MG63 (cell line): ENCODE results near the gene RHOF. TPM values are rescaled to one million over a fixed set of nuclear protein-coding genes. Genes with fewer than 3 reads are reported as not detected.
A peak's percentile ranks its signal among the peaks of the same experiment; 100 is the strongest.

ENCODE experiments used
- DNase-seq: peaks from one replicate; pipeline ENCODE4 v3.0.0-alpha.2; 2020
- H3K27me3 ChIP-seq: fragments of 250-450 bp; sonication (Bioruptor Pico); 2 replicates; pipeline ENCODE4 v1.5.1; 2020; ENCODE audit warnings: mild to moderate bottlenecking, moderate library complexity
- H3K36me3 ChIP-seq: fragments of 250-450 bp; sonication (Bioruptor Pico); 2 replicates; pipeline ENCODE4 v1.5.1; 2020; ENCODE audit warnings: mild to moderate bottlenecking, moderate library complexity
- H3K4me3 ChIP-seq: fragments of 250-450 bp; sonication (Bioruptor Pico); 2 replicates; pipeline ENCODE4 v1.5.1; 2020; ENCODE audit warnings: mild to moderate bottlenecking, moderate library complexity
- H3K9me3 ChIP-seq: fragments of 250-450 bp; sonication (Bioruptor Pico); 2 replicates; pipeline ENCODE4 v1.5.1; 2020; ENCODE audit warnings: mild to moderate bottlenecking, moderate library complexity
- total RNA-seq: library from RNA; depleted of rRNA; stranded (reverse); fragments of >200 nt; shearing (Covaris generic); gene quantifications from 2 replicates; pipeline ENCODE4 v1.2.3, GENCODE V29; 2014; ENCODE audit warnings: low replicate concordance

RHOF gene
- total RNA-seq, 1 experiment from 2014 or later: 6.3 TPM

- no peaks in the 10 kb centered on the region for H3K9me3 ChIP-seq
- no peaks in the 10 kb centered on the region for H3K27me3 ChIP-seq
- H3K4me3 ChIP-seq: no peak overlapping the region
- no peak for DNase-seq
- peaks cover 62% of the 10 kb centered on the region for H3K36me3 ChIP-seq
Measured at GRCh38 chr12:121823101-121823726, 29.7 kb upstream of the RHOF start.

DNA sequence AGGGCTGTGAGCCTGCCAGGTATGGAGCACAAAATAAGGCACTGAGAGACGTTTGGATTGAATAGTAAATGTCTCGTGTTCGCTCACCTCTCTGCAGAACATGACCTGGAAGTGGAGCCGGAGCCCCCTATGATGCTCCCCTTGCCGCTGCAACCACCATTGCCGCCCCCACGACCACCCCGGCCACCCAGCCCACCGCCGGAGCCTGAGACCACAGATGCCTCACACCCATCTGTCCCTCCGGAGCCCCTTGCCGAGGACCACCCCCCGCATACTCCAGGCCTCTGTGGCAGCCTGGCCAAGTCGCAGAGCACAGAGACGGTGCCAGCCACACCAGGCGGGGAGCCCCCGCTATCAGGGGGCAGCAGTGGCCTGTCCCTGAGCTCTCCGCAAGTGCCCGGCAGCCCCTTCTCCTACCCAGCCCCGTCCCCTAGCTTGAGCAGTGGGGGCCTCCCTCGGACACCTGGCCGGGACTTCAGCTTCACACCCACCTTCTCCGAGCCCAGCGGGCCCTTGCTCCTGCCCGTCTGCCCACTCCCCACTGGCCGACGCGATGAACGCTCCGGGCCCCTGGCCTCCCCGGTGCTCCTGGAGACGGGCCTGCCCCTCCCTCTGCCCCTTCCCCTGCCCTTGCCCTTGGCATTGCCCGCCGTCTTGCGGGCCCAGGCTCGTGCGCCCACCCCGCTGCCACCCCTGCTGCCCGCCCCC is 29.1 kb upstream of the RHOF start:
- peaks cover 62% of the 10 kb centered on the region for H3K36me3 ChIP-seq
- no peak for DNase-seq

DNA sequence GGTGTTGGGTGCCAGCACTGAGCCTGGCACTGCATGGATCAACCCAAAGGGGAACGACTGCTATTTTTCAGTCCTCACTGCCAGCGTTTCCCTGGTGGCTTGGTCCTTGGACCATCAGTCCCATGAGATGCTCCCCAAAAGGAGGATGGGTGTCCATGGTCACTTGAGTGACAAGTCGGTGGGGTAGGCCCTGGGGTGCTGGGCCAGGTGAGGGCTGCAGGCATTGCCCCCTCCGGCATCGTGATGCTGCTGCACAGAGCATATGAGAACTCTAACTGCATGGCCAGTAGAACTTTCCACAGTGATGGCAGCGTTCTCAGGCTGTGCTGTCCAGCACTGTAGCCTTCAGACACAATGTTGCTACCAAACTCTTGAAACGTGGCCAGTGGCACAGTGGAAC is 26.6 kb upstream of the RHOF start:
- no peak for DNase-seq
- H3K36me3 ChIP-seq: peaks cover 67% of the 10 kb centered on the region
- H3K27me3 ChIP-seq: no peaks in the 10 kb centered on the region
- no peak overlapping the region for H3K4me3 ChIP-seq
- no peaks in the 10 kb centered on the region for H3K9me3 ChIP-seq

More for the DNA sequence above, 29.1 kb upstream of the RHOF start:
- H3K27me3 ChIP-seq: no peaks in the 10 kb centered on the region
- no peaks in the 10 kb centered on the region for H3K9me3 ChIP-seq
- H3K4me3 ChIP-seq: no peak overlapping the region

DNA sequence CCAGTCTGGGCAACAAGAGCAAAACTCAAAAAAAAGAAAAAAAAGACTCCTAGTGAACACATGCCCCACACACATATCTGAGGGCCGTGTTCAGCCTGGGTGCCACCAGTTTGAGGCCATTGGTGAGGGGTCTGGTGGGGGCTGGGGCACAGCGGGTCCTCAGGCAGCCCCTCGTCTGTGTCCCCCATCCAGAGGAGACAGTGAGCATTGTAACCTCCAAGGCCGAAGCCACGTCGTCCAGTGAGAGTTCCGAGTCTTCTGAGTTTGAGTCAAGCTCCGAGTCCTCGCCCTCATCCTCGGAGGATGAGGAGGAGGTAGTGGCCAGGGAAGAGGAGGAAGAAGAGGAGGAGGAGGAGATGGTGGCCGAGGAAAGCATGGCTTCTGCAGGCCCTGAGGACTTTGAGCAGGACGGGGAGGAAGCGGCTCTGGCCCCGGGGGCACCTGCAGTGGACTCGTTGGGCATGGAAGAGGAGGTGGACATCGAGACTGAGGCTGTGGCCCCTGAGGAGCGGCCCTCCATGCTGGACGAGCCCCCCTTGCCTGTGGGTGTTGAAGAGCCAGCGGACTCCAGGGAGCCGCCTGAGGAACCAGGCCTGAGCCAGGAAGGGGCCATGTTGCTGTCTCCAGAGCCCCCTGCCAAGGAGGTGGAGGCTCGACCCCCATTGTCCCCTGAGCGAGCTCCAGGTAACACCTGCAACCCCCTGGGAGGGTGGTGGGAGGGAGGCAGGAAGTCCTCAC is 25.9 kb upstream of the RHOF start:
- DNase-seq: no peak
- Histone ChIP-seq H3K9me3 (no peaks in the 10 kb centered on the region), H3K36me3 (peaks cover 74% of the 10 kb centered on the region), H3K27me3 (no peaks in the 10 kb centered on the region), H3K4me3 (no peak overlapping the region)

DNA sequence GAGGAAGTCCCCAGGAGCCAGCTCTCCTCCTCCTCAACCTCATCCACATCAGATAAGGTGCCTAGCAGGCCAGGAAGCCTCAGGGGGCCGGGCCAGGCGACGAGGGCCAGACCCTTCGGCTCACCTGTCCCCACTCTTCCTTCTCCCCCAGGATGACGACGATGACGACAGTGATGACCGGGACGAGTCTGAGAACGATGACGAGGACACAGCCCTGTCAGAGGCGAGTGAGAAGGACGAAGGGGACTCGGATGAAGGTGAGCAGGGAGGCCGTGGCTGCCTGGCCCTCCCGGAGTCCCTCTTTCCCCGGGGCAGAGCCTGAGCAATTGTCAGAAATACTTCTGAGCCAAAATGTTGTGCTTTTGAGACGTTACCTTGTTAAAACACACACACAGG is 24.2 kb upstream of the RHOF start:
- Histone ChIP-seq H3K9me3 (no peaks in the 10 kb centered on the region), H3K27me3 (no peaks in the 10 kb centered on the region), H3K4me3 (no peak overlapping the region), H3K36me3 (peaks cover 76% of the 10 kb centered on the region)
- DNase-seq: no peak

GRCh38 chr12:121816925-121817647 is 23.6 kb upstream of the RHOF start:
- no peaks in the 10 kb centered on the region for H3K27me3 ChIP-seq
- no peaks in the 10 kb centered on the region for H3K9me3 ChIP-seq
- H3K36me3 ChIP-seq: peaks cover 76% of the 10 kb centered on the region
- no peak for DNase-seq
- H3K4me3 ChIP-seq: no peak overlapping the region

- Histone ChIP-seq H3K9me3 (no peaks in the 10 kb centered on the region), H3K36me3 (peaks cover 80% of the 10 kb centered on the region), H3K4me3 (no peak overlapping the region), H3K27me3 (no peaks in the 10 kb centered on the region)
- no peak for DNase-seq
Measured at GRCh38 chr12:121815263-121815662, 21.8 kb upstream of the RHOF start.

DNA sequence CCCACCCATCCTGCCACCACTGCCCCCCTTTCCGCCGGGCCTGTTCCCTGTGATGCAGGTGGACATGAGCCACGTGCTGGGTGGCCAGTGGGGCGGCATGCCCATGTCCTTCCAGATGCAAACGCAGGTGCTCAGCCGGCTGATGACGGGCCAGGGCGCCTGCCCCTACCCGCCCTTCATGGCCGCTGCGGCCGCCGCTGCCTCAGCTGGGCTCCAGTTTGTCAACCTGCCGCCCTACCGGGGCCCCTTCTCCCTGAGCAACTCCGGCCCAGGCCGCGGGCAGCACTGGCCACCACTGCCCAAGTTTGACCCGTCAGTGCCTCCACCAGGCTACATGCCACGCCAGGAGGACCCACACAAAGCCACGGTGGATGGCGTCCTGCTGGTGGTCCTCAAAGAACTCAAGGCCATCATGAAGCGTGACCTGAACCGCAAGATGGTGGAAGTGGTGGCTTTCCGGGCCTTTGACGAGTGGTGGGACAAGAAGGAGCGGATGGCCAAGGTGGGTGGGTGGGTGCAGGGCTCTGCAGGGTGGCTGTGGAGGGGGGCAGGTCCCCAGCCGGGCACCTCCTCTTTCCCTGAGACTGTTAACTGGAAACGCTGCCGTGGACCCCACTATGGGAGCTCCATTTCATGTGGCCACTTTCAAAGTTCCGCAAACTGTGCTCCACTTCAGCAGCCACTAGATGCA is 21.1 kb upstream of the RHOF start:
- no peak overlapping the region for H3K4me3 ChIP-seq
- no peak for DNase-seq
- peaks cover 74% of the 10 kb centered on the region for H3K36me3 ChIP-seq
- no peaks in the 10 kb centered on the region for H3K27me3 ChIP-seq
- no peaks in the 10 kb centered on the region for H3K9me3 ChIP-seq

- Histone ChIP-seq H3K9me3 (no peaks in the 10 kb centered on the region), H3K4me3 (no peak overlapping the region), H3K27me3 (no peaks in the 10 kb centered on the region), H3K36me3 (peaks cover 75% of the 10 kb centered on the region)
- DNase-seq: no peak
Measured at GRCh38 chr12:121813951-121814350, 20.5 kb upstream of the RHOF start.

DNA sequence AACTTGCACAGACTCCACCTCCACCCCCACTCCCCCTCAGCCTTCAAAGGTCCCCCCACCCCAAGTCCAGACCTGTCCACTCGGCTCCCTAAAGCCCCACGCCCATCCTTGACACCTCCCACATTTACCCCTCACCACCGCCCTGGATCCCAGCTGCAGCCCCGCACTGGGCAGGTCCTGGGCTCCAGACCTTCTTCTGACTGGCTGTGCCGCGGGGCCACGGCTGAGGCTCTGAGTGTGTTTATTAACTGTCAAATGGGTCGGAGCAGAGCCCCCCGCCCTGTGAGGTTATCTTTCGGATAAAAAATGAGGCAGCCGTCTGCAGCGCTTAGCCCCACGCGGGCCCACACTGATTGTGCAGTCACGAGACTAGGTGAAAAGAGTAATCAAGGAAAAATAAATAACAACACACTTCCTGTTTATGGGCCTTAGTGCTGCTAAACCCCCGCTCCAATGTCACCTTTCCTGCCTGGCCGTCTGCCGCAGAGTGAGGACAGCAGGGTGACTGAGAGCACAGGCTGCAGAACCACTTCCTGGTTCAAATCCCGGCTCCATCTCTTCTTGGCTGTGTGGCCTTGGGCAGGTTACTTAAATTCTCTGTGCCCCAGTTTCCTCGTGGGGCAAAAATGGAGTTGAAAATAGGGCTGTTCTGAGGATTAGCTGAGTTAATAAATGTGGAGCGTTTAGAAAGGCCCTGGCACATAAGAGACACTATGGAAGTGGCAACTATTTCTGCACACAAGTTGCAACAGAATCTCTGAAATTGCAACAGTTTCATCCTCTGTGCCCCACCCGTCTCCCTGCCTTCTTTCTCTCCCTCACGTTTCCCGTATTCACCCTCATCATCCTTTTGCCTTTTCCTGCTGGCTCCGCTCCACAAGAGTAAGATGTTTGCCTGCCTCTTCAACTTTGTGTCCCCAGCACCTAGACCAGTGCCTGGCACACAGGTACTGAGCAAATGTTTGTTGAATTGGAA is 19.7 kb upstream of the RHOF start:
- DNase-seq: no peak
- peaks cover 78% of the 10 kb centered on the region for H3K36me3 ChIP-seq

DNA sequence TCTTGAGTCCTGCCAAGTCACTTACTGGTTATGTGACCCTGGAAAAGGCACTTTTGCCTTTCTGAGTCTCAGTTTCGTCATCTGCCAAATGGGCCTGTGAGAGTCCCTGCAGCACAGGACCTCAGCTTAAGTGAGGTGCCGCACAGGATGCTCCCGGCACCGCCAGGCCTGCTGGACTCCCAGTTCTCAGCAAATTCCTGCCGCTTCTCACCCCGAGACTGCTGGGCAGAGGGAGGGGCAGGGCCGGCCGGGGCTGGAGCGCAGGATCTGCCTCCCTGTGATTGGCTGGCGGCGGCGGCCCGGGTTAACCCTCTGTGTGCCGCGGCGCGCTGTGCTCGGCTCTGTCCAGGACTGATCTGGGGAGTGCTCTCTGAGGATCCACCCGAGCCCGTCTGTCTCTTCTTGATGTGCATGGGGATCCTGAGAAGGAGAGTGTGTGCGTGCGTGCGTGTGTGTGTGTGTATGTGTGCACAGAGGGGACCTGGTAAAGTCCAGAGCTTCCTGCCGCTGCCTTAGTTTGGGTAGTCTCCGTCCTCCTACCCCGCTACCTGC is 18.9 kb upstream of the RHOF start:
- Histone ChIP-seq H3K36me3 (peaks cover 76% of the 10 kb centered on the region), H3K9me3 (no peaks in the 10 kb centered on the region)
- DNase-seq: no peak

More for the DNA sequence above, 19.7 kb upstream of the RHOF start:
- Histone ChIP-seq H3K27me3 (no peaks in the 10 kb centered on the region), H3K9me3 (no peaks in the 10 kb centered on the region), H3K4me3 (no peak overlapping the region)

GRCh38 chr12:121811434-121812319 is 18.2 kb upstream of the RHOF start:
- H3K4me3 ChIP-seq: peak overlapping the region; percentile 23
- H3K27me3 ChIP-seq: no peaks in the 10 kb centered on the region
- peaks cover 76% of the 10 kb centered on the region for H3K36me3 ChIP-seq
- H3K9me3 ChIP-seq: no peaks in the 10 kb centered on the region
- DNase-seq: peak; percentile 72

More for the DNA sequence above, 18.9 kb upstream of the RHOF start:
- Histone ChIP-seq H3K27me3 (no peaks in the 10 kb centered on the region), H3K4me3 (peak overlapping the region; percentile 23)

- peaks cover 78% of the 10 kb centered on the region for H3K36me3 ChIP-seq
- H3K4me3 ChIP-seq: no peak overlapping the region; the same call in 1 of the 2 replicates
- no peak for DNase-seq
- H3K27me3 ChIP-seq: no peaks in the 10 kb centered on the region
- no peaks in the 10 kb centered on the region for H3K9me3 ChIP-seq
Measured at GRCh38 chr12:121810833-121811433, 17.4 kb upstream of the RHOF start.

DNA sequence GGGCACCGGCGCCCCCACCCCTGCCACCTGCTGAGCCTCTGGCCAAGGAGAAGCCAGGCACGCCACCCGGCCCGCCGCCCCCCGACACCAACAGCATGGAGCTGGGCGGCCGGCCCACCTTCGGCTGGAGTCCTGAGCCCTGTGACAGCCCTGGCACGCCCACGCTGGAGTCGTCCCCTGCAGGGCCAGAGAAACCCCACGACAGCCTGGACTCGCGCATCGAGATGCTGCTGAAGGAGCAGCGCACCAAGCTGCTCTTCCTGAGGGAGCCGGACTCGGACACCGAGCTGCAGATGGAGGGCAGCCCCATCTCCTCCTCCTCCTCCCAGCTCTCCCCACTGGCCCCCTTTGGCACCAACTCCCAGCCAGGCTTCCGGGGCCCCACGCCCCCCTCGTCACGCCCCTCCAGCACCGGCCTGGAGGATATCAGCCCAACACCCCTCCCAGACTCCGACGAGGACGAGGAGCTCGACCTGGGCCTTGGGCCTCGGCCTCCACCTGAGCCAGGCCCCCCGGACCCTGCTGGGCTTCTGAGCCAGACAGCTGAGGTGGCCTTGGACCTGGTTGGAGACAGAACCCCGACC is 16.8 kb upstream of the RHOF start:
- H3K27me3 ChIP-seq: no peaks in the 10 kb centered on the region
- no peak overlapping the region for H3K4me3 ChIP-seq
- no peaks in the 10 kb centered on the region for H3K9me3 ChIP-seq
- H3K36me3 ChIP-seq: peaks cover 78% of the 10 kb centered on the region
- no peak for DNase-seq
